H9 (cell line): Measurements from ENCODE around the gene CSF1. TPM values are rescaled to one million over a fixed set of nuclear protein-coding genes. Genes with fewer than 3 reads are reported as not detected.

Source experiments
- DNase-seq: peaks from one replicate; pipeline ENCODE4 v3.0.0-alpha.2; 2017
- H2AFZ ChIP-seq: one replicate; pipeline ENCODE4 v1.6.1; 2013; ENCODE audit warnings: mild to moderate bottlenecking, low read length, control low read depth, moderate library complexity
- H2AK5ac ChIP-seq: 2 replicates; pipeline ENCODE4 v1.6.1; 2013; ENCODE audit warnings: low read length, control low read depth, mixed read lengths; ENCODE audit not compliant: insufficient read length
- H2BK120ac ChIP-seq: one replicate; pipeline ENCODE4 v1.6.1; 2013; ENCODE audit warnings: low read depth, mild to moderate bottlenecking, low read length, control low read depth, inconsistent platforms; ENCODE audit not compliant: poor library complexity, severe bottlenecking
- H2BK12ac ChIP-seq: 2 replicates; pipeline ENCODE4 v1.6.1; 2013; ENCODE audit warnings: low read length, control low read depth, mixed read lengths, low read depth; ENCODE audit not compliant: insufficient read length
- H2BK15ac ChIP-seq: 2 replicates; pipeline ENCODE4 v1.6.1; 2013; ENCODE audit warnings: low read depth, low read length, control low read depth
- H2BK20ac ChIP-seq: one replicate; pipeline ENCODE4 v1.6.1; 2013; ENCODE audit warnings: low read depth, mild to moderate bottlenecking, low read length, control low read depth, inconsistent platforms; ENCODE audit not compliant: poor library complexity, severe bottlenecking
- H2BK5ac ChIP-seq: 2 replicates; pipeline ENCODE4 v1.6.1; 2013; ENCODE audit warnings: low read length, control low read depth, mixed read lengths; ENCODE audit not compliant: insufficient read length
- H3K14ac ChIP-seq: 2 replicates; pipeline ENCODE4 v1.6.1; 2013; ENCODE audit warnings: low read length, control low read depth; ENCODE audit not compliant: insufficient read depth
- H3K18ac ChIP-seq: 2 replicates; pipeline ENCODE4 v1.6.1; 2013; ENCODE audit warnings: low read depth, mild to moderate bottlenecking, mixed read lengths, low read length, control low read depth; ENCODE audit not compliant: insufficient read length
- H3K23ac ChIP-seq: 2 replicates; pipeline ENCODE4 v1.6.1; 2013; ENCODE audit warnings: low read length, control low read depth, mixed read lengths, low read depth; ENCODE audit not compliant: insufficient read length
- H3K23me2 ChIP-seq: 2 replicates; pipeline ENCODE4 v1.6.1; 2013; ENCODE audit warnings: low read depth, mild to moderate bottlenecking, mixed read lengths, low read length, control low read depth; ENCODE audit not compliant: insufficient read length, poor library complexity, severe bottlenecking
- H3K27ac ChIP-seq: 2 replicates; pipeline ENCODE4 v1.5.1; 2013; ENCODE audit warnings: low read length, control low read depth, mixed read lengths, low read depth; ENCODE audit not compliant: insufficient read length
- H3K27me3 ChIP-seq: 2 replicates; pipeline ENCODE4 v1.6.1; 2013; ENCODE audit warnings: low read length, control low read depth, inconsistent platforms; ENCODE audit not compliant: insufficient read depth
- H3K4ac ChIP-seq: 2 replicates; pipeline ENCODE4 v1.6.1; 2013; ENCODE audit warnings: low read depth, mild to moderate bottlenecking, control low read depth, inconsistent platforms, low read length, moderate library complexity
- H3K4me1 ChIP-seq: 2 replicates; pipeline ENCODE4 v1.6.1; 2013; ENCODE audit warnings: low read length, control low read depth, inconsistent platforms; ENCODE audit not compliant: insufficient read depth
- H3K4me2 ChIP-seq: 2 replicates; pipeline ENCODE4 v1.6.1; 2013; ENCODE audit warnings: low read length, control low read depth, mixed read lengths; ENCODE audit not compliant: insufficient read length, insufficient read depth
- H3K56ac ChIP-seq: 2 replicates; pipeline ENCODE4 v1.6.1; 2013; ENCODE audit warnings: low read depth, mild to moderate bottlenecking, mixed read lengths, low read length, control low read depth; ENCODE audit not compliant: insufficient read length
- H3K79me1 ChIP-seq: 2 replicates; pipeline ENCODE4 v1.6.1; 2013; ENCODE audit warnings: low read depth, mild to moderate bottlenecking, moderate library complexity, low read length, control low read depth, inconsistent platforms; ENCODE audit not compliant: insufficient read depth, poor library complexity, severe bottlenecking
- H3K79me2 ChIP-seq: 2 replicates; pipeline ENCODE4 v1.6.1; 2013; ENCODE audit warnings: low read length, control low read depth, inconsistent platforms; ENCODE audit not compliant: insufficient read depth
- H3K9ac ChIP-seq: 2 replicates; pipeline ENCODE4 v1.6.1; 2013; ENCODE audit warnings: low read length, control low read depth, mixed read lengths; ENCODE audit not compliant: insufficient read length; ENCODE audit errors: extremely low read depth
- H3K9me3 ChIP-seq: one replicate; pipeline ENCODE4 v1.6.1; 2013; ENCODE audit warnings: low read depth, low read length, inconsistent platforms; ENCODE audit not compliant: control insufficient read depth
- H3T11ph ChIP-seq: one replicate; pipeline ENCODE4 v1.6.1; 2013; ENCODE audit warnings: mild to moderate bottlenecking, low read length, control low read depth, inconsistent platforms
- H4K20me1 ChIP-seq: one replicate; pipeline ENCODE4 v1.6.1; 2013; ENCODE audit not compliant: control insufficient read depth, insufficient read length, insufficient read depth
- H4K5ac ChIP-seq: 2 replicates; pipeline ENCODE4 v1.6.1; 2013; ENCODE audit warnings: low read depth, mild to moderate bottlenecking, mixed read lengths, low read length, control low read depth; ENCODE audit not compliant: insufficient read length
- H4K8ac ChIP-seq: replicated peaks from 2 replicates; pipeline ENCODE4 v1.6.1; 2013; ENCODE audit warnings: low read length, control low read depth, mixed read lengths, low read depth; ENCODE audit not compliant: insufficient read length
- H4K91ac ChIP-seq: 2 replicates; pipeline ENCODE4 v1.6.1; 2013; ENCODE audit warnings: low read depth, mild to moderate bottlenecking, moderate library complexity, mixed read lengths, low read length, control low read depth; ENCODE audit not compliant: insufficient read length
- H3K27ac Mint-ChIP-seq, 3 experiments: 2 replicates in 2 of 3; 3 replicates in 1 of 3; pipeline ENCODE4 v1.8.0; 2020 to 2021; ENCODE audit warnings: mixed read lengths in 3 of 3, mild to moderate bottlenecking in 1 of 3, moderate library complexity in 1 of 3
- H3K27me3 Mint-ChIP-seq: 2 replicates; pipeline ENCODE4 v1.8.0; 2021; ENCODE audit warnings: low read depth, mild to moderate bottlenecking, moderate library complexity, mixed read lengths
- H3K36me3 Mint-ChIP-seq, 3 experiments: 2 replicates in 2 of 3; 3 replicates in 1 of 3; pipeline ENCODE4 v1.8.0; 2020 to 2021; ENCODE audit warnings: low read depth in 3 of 3, mixed read lengths in 3 of 3; ENCODE audit not compliant: insufficient read depth in 1 of 3
- H3K4me1 Mint-ChIP-seq, 2 experiments: 2 replicates each; pipeline ENCODE4 v1.8.0; 2020; ENCODE audit warnings: mixed read lengths in 2 of 2
- H3K4me3 Mint-ChIP-seq, 2 experiments: 2 replicates in 1 of 2; 3 replicates in 1 of 2; pipeline ENCODE4 v1.8.0; 2020 to 2021; ENCODE audit warnings: mild to moderate bottlenecking in 2 of 2, mixed read lengths in 2 of 2, moderate library complexity in 1 of 2
- H3K9me3 Mint-ChIP-seq, 2 experiments: 2 replicates in 1 of 2; 3 replicates in 1 of 2; pipeline ENCODE4 v1.8.0; 2020; ENCODE audit warnings: mild to moderate bottlenecking in 2 of 2, mixed read lengths in 2 of 2, moderate library complexity in 1 of 2
- WGBS: extraction: QIAGEN DNeasy Blood & Tissue Kit; methylation state at CpG from one replicate; pipeline ENCODE4 v1.1.7; 2013; ENCODE audit warnings: missing lambda C conversion rate, low lambda C conversion rate, mixed read lengths; ENCODE audit not compliant: insufficient read length; ENCODE audit errors: extremely low coverage; 5-methylcytosine and 5-hydroxymethylcytosine counted together
- total RNA-seq: library from RNA; stranded (reverse); gene quantifications from 2 replicates; pipeline ENCODE4 v1.2.1, GENCODE V29; 2021
- TF ChIP-seq, protein P1 (sequence below): fragments of 200-600 bp; sonication (generic); conservative IDR thresholded peaks from 3 replicates; pipeline ENCODE4 v1.8.0; 2021; ENCODE audit warnings: antibody characterized with exemption, mild to moderate bottlenecking

The CSF1 gene
- total RNA-seq, 1 experiment from 2014 or later = 2.3 TPM

DNA sequence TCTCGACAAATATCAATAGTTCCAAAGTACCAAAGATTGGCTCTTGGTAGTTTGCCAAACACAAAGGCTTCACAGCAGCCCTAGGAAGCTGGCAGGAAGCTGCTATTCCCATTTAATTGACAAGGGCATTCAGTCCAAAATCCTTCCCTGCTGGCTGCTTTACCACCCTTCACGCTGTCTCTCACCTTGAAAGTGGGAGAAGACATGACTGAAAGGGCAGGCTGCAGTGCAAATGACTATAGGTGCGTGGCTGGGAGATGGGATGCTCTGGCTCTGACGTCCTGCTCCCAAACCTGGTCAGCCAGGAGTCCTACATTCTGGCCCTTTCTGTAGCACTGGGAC is 3.8 kb upstream of the CSF1 start:
- TF ChIP-seq, protein P1, sequence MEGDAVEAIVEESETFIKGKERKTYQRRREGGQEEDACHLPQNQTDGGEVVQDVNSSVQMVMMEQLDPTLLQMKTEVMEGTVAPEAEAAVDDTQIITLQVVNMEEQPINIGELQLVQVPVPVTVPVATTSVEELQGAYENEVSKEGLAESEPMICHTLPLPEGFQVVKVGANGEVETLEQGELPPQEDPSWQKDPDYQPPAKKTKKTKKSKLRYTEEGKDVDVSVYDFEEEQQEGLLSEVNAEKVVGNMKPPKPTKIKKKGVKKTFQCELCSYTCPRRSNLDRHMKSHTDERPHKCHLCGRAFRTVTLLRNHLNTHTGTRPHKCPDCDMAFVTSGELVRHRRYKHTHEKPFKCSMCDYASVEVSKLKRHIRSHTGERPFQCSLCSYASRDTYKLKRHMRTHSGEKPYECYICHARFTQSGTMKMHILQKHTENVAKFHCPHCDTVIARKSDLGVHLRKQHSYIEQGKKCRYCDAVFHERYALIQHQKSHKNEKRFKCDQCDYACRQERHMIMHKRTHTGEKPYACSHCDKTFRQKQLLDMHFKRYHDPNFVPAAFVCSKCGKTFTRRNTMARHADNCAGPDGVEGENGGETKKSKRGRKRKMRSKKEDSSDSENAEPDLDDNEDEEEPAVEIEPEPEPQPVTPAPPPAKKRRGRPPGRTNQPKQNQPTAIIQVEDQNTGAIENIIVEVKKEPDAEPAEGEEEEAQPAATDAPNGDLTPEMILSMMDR = no peak
- H3K9me3 Mint-ChIP-seq = no peaks in the 10 kb centered on the region
- peaks cover 33 to 40% of the 10 kb centered on the region in 2 experiments for H3K4me1 Mint-ChIP-seq
- Histone ChIP-seq H3K9ac (no peak overlapping the region), H3T11ph (no peak overlapping the region), H3K4ac (no peak overlapping the region), H2BK12ac (no peak overlapping the region), H3K4me2 (no peak overlapping the region), H4K91ac (no peak overlapping the region), H2BK120ac (no peak overlapping the region), H2BK20ac (no peak overlapping the region), H3K56ac (no peak overlapping the region), H2AK5ac (no peak overlapping the region), H3K27ac (no peak overlapping the region), H4K8ac (no peak overlapping the region), H3K79me1 (no peaks in the 10 kb centered on the region), H3K4me1 (no peaks in the 10 kb centered on the region), H3K9me3 (no peaks in the 10 kb centered on the region), H2BK15ac (no peak overlapping the region), H3K27me3 (peaks cover 16% of the 10 kb centered on the region), H3K79me2 (no peaks in the 10 kb centered on the region), H3K23ac (no peak overlapping the region), H3K23me2 (peaks cover 13% of the 10 kb centered on the region), H3K18ac (no peak overlapping the region), H3K14ac (no peak overlapping the region), H4K5ac (no peak overlapping the region), H4K20me1 (no peaks in the 10 kb centered on the region), H2AFZ (no peak overlapping the region), H2BK5ac (no peak overlapping the region)
- no peaks in the 10 kb centered on the region; a peak in 1 of 7 replicates for H3K36me3 Mint-ChIP-seq
- no peak overlapping the region for H3K4me3 Mint-ChIP-seq
- no peak for DNase-seq
- no CpG with 5 or more reads among the region's 4 CpGs for WGBS
- peaks cover 51% of the 10 kb centered on the region for H3K27me3 Mint-ChIP-seq
- no peak overlapping the region for H3K27ac Mint-ChIP-seq
